GM19395 (cell line): ENCODE data around the gene SMG6.
"Not testable (repeated sequence)": the region's sequence is repeated elsewhere in the genome, so short reads cannot be mapped to it uniquely, and the experiment has no call there.

Experiments
- ATAC-seq: cut with Tn5 transposase; IDR thresholded peaks from one replicate; pipeline ENCODE4 v1.9.1; 2021; ENCODE audit warnings: mild to moderate bottlenecking, moderate library complexity; ENCODE audit not compliant: unreplicated experiment

The SMG6 gene

DNA sequence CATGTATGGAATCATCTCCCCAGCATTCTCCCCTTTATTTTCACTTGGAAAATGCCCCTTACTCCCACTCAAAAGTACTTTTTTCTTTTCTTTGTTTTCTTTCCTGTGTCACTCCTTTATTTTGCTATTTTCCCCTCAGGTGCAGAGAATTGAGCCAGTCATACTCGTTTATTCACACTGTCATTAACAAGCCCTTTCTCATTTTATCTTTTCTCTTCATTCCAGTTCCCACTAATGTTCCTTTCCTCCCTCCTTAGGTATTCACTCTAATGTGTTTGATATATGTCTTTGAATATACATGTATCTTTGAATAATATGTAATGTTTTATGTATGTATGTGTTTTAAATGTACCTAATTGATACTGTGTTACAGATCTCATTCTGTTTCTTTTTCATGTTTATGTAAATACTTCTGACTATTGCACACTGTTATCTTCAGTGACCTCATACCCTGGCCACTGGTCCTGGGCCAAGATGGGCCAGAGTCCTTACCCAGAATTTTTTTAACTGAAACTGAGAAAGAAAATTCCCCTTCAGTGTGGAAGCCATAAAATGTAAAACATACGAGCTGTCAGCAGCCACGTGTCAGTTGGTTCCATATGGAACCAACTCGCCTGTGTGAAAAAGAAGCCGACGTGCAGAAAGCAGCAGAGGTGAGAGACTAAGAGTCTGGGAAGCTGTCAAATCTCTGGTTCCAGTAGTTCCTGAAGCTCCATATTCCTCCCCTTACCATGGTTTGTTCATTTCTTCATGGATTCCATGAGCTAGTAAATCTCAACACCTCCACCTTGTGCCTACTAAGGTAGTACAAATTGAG, 6.0 kb upstream of the SMG6 start:
- ATAC-seq, result no peak

DNA sequence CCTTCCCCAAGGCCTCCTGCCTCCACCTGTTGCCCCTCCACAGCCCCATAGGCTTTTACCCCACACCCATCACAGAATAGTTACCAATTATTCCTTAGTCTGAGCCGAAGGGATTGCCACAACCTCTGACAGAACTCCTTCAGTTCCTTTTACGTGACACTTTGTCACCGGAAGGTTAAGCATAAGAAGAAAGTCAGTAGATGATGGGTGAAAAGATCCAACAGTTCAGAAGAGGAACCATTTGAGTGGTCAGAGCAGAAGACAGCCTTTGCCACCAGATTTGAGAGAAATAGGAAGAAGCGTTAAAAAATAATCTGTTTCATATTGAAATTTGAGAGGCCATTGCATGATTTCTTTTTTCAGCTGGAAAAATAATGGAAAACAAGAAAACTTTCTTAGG, 1.3 kb upstream of the SMG6 start:
- no peak for ATAC-seq

DNA sequence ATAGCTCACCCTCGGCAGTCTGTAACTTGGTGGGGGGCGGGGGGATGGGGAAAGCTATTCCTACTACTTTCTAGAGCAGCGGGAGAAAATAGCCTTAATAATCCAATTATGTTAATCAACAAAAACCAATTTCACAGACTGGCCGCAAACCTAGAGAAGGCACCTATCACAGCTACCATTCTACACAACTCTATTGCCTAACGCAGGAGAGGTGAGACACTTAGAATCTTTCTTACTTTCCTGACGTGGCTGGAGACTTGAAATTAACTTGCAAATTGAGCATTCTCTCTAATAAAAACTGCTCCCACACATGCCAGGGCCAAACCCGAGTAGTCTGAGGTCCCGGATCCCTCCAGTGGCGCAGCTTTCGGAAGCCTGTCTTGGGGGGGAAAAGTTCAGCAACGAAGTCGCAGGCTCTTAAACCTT, 794 bp downstream of the SMG6 start:
- ATAC-seq, result peak; percentile 8

DNA sequence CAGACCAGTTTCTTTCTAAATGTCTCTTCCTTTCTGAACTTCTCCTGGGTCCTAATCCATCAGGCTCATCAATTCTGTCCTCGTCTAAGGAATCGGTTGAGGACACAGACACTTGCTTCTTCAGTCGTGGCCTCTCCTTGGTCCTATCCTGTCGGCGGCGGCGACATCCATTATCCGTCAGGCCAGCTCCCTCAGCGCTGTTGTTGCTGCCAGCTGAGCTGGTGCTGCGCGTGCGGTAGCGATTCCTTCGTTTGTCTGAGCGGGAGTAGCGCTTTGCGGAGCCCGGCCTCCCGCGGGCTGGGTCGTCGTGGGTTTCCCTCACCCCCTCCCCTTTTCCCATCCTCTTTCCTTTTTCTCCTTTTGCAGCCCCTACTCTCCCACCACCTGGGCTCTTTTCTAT, 3.8 kb downstream of the SMG6 start:
- ATAC-seq, result no peak

DNA sequence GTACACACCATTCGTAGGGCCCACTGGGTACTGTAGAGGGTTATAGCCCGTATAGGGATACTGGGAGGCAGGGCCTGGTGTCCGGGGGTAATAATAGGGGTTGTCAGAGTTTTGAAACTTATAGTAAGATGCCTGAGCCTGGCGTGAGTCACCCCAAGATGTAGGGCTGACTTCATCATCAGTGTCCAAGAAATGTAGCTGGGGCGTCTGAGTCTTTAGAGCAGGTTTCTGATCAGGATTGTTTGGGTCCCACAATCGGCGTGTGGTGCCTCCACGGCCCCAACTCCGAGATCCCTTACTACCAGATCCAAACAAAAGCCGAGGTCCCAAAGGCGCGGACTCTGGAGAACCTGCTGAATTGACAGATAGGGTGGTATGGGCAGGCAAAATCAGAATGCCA, 4.4 kb downstream of the SMG6 start:
- ATAC-seq, result no peak

DNA sequence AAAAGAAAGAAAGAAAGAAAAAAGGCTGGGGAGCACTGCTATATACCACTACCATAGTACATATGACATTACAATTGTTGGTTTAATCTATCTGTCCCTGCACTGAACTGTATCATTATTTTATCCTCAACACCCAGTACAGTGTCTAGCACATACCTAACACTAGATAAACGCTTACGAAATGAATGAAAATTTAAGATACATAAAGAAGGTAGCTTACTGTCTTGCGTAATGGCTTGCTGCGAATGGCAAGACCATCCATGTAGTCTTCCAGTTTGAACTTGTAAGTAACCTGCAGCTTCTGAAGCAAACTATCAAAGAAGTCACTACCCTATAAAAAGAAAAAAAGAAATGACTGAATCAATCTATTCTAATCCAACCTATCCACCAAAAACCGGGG, 6.6 kb downstream of the SMG6 start:
- no peak for ATAC-seq

DNA sequence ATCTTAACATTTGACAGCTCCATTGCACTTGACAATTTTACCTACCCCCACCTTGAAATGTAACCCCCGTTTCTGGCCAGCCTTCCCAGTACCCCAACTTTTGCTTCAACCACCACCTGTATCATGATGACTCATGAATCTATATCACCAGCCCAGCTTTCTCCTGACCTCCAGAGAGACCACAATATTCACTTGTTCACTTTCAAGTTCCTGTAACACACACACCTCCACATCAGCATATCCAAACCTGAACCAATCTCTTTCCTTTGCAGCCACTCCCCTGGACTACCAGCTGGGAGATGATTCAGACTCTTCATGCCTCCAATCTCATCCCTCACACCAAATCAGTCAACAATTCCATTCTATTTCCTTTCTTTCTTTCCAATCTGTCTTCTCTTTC, 8.0 kb downstream of the SMG6 start:
- no peak for ATAC-seq

DNA sequence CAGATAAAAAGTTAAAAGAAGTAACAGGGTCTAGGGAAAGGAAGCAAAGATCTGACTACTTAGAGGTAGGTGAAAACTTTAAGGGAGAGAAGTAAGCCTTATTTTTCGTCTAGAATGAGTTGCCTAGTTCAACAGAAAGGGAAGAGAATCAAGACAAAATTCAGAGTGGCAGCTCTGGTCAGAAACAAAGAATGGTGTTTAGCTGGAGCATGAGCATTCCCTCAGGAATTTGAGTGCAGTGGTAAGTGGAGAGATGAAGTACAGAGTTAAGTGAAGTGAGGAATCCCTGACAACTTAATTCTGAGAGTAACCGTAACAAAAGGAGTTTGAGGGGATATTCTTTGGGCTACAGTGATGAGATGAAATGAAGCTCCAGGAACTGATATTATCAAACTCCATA, 11.5 kb downstream of the SMG6 start:
- no peak for ATAC-seq

DNA sequence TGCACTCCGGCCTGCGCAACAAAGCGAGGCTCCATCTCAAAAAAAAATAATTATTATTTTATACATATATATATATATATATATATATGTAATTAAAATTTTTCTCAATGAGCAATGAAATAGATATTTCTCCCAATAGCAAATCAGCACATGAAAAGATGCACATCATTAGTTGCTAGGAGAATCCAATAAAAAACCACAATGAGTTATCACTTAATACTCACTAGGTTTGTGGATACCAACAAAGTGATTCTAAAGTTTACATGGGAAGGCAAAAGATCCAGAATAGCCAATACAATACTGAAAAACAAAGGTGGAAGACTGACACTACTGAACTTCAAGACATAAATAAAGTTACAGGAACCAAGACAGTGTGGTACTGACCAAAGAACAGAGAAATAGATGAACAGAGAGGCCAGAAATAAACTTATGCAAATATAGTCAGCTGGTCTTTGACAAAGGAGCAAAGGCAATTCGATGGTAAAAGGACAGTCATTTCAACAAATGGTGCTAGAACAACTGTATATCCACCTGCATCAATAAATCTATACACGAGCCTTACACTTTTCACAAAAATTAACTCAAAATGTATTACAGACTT, 13.6 kb downstream of the SMG6 start:
- no peak for ATAC-seq

DNA sequence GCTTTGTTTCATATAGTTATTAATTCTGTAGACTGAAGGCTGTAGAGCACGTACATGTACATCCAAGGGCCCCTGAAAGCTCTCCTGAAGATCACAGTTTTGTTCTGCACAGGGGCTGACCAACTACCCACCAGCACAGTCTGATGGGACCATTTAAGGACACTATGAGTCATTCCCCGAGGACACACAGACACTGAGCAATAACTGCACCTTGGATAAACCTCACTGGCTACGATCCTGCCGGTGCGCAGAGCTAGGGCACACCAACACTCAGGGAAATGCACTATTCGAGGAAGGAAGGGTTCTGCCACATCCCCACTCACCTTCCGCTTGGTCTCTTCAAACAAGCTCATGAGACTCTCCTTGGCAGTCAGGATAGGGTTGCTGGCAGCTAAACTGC, 20.3 kb downstream of the SMG6 start:
- ATAC-seq, result no peak

DNA sequence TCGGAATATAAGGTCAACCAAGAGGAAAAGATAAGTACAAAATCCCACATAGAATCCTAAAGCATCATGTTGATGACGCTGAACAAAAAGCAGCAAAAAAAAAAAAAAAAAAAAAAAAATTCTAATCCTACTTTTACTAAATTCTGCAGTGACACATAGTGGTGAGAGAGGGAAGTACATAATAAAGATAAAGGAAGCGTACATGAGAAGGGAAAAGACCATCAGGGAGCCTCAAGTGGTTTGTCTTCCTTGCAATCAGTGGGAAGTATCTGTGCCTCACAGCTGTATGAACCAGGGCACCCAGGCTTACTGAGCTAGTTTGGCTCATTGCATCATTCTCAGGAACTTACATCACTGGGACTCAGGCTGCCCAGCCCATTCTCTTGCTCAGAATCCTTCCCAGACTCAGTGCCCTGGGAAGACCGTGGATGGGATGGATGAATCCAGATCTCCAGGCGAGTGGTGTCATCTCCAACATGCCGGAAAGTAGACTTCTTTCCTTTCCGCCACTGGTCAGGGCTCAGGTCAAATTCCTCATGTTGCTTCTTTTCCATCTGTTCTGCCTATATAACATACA, 21.2 kb downstream of the SMG6 start:
- ATAC-seq, result no peak

DNA sequence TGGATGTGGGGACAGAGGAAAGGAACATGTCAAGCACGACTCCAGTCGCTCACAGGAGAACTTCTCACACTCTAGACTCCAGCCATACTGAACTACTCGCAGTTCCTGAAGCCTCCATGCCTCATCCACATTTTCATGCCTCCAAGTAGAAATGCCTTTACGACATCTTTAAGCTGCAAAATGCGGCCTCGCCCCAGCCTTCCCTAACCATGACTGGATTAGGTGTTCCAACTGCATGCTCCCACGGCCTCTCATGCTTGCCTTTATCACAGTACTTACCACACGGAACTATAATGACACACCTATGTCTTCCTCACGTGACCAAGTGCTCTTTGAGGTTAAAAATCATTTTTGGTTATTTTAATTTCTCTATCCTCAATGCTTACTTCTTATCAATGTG, 23.9 kb downstream of the SMG6 start:
- ATAC-seq, result no peak

DNA sequence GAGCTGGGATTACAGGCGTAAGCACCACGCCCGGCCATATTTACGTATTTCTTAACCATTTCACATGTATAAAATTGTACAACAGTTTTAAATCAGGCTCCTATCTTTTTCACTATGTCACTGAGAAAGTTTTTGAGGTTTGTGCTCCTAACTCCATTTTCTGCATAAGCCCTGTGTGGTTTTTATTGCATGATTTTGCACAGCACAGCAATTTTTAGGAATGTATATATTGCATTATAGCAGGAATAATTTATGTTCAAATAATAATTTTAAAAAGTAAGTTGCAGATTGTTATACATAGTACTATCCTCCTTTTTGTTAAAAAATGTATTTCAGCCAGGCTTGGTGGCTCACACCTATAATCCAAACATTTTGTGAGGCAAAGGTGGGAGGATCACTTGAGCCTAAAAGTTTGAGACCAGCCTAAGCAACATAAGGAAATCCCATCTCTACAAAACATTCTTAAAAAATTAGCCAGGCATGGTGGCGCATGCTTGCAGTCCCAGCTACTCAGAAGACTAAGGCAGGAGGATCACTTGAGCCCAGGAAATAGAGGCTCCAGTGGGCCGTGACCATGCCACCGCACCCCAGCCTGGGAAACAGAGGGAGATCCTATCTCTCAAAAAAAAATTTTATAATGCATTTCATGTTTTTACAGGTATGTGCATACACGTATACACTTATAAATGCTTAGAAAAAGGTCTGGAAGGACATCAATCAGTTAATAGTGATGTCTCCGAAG, 26.0 kb downstream of the SMG6 start:
- no peak for ATAC-seq

DNA sequence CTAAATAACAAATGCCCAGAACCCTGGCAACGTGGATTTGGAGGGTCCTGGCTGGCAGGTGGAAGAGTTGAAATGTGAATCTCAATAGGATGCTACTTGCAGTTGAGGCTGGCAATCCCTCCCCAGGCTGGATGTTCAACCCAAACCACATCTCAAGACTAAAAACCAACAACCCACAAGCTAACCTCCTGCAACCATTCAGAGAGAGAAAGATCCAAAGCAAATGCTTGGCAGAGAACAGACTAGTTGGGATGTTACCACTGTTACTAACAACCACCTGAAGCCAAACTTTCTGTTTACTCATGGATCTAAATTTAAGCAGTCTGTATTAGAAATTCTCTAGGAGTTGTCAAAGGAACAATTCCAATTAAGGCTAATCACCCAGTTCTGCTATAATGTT, 27.9 kb downstream of the SMG6 start:
- ATAC-seq, result no peak

DNA sequence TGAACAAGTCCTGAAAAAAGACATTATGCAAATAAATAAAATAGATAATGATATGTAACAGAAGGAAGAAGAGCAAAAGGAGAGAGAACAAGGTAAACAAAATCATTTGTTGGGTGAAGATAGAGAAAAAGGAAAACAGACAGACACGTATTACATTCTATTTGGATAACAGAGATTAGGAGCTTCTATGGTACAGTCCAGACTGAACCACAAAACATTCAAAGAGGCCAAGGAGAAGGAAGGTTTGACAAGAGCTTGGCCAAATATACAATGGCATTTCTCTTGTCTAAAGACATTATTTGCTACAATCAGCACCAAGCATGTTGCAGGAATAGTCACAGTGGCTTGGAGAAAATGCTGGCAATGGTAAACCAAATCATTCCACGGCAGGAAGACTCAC, 29.2 kb downstream of the SMG6 start:
- ATAC-seq, result no peak

DNA sequence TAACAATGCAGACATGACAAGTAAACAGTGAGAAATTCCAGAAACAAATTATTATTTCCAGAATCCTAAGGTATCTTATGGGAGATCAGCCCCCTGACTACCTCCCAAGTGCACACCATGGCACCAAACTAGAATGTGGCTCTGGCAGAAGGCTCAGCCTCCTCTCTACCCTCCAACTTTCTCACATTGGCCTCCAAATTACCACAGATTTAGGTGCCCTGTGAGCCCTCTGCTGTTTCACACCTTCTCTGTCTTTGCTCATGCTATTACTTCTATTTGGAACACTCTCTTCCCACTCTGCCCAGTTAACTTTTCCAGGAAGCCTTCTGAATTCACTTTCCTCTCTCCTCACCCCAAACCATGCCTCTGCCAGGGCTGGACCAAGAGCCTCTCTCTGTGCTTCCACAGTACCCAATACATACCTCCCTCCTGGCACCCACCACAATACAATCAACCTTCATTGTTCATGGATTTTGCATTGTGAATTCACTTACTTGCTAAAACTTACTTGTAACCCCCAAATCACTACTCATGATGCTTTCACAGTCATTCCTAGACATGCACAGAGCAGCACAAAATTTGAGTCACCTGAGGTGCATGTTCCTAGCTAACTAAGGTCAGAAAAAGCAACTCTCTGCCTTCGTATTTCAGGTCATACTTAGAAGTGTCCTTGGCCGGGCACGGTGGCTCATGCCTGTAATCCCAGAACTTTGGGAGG, 31.4 kb downstream of the SMG6 start:
- no peak for ATAC-seq

DNA sequence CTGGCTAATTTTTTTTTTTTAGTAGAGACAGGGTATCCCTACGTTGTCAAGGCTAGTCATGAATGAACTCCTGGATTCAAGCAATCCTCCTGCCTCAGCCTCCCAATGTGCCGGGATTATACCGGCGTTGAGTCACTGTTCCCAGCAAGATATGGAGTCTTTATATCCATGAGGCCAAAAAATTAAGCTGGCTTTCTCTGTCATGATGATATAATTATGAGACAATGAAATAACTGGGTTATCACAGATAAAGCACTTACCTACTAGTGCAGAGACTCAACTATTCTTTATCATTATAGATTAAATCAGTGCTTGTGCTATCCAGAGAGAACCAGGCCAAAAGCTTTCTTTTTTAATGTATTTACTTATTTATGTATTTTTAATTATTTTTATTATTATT, 36.2 kb downstream of the SMG6 start:
- no peak for ATAC-seq

DNA sequence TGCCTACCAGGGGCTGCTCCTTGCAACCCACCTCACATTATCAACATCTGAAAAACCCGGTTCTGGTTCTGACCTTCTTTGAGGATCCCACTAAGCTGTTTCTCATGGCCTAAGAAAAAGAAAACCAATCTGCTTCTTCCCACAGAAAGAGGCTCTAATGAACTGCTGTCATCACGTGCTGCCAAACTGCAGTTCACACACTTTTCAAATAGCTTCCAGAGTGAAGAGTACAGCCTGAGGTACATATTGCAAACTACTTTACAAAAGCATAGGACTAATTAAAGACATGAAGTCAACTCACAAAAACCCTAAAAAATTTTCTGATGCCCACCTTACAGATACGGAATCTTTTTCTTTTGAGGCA, 36.7 kb downstream of the SMG6 start:
- ATAC-seq, result peak; percentile 33

DNA sequence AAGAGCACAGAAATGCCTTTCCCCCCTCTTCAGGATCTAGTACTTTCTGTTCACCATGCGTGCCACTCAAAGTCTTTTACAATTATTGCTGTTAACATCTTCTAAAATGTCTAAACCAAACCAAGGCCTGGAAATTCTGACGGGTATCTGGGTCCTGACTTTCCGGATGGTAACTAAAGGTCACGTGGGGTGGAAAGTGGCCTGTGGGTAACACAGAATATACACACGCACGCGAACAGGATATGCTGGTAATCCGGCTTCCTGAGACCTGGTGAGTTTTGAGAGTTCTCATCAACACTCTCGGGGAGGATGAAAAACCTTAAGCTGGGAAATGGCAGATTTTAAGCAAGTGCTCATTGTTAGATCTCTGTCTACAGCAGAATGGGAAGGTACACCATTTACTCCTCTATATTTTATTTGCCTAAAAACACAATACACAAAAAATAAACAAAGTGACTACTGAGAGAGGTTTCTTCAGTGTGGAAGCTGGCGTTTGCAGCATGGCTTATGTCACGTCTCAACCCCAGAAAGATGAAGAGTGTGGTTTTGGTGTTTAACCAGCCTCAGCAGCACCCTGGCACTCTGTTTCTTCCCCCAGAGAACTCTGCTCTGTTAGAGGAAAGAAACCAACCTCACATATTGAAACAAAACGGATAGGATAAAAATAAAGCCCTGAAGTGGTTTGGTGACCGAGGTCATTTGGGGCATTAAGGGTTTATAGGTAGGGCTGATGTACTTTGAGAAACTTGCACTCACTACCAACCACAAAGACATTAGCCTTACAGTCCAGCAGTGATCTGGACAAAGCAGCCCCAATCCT, 37.3 kb downstream of the SMG6 start:
- peak; percentile 66 for ATAC-seq

DNA sequence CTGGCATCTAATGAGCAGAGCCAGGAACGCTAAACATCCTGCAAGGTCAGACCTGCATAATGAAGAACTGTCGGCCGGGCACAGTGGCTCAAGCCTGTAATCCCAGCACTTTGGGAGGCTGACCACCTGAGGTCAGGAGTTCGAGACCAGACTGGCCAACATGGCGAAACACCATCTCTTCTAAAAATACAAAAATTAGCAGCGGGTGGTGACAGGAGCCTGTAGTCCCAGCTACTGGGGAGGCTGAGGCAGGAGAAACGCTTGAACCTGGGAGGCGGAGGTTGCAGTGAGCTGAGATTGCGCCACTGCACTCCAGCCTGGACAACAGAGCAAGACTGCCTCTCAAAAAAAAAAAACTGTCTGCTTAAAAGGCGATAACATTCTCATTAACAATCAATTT, 38.4 kb downstream of the SMG6 start:
- not testable (repeated sequence) for ATAC-seq
